DND-41 (cell line): ENCODE data around the gene NDUFB2.

Experiments
- ATAC-seq: fragments of 200-7000 bp; cut with Tn5 transposase; 3 replicates; pipeline ENCODE4 v1.9.1; 2021; ENCODE audit warnings: low read depth; ENCODE audit not compliant: insufficient read depth
- DNase-seq: peaks from one replicate; pipeline ENCODE4 v3.0.0-alpha.2; 2020
- H2AFZ ChIP-seq: 2 replicates; pipeline ENCODE4 v1.6.0; 2012; ENCODE audit warnings: low read depth, low read length
- H3K27ac ChIP-seq: 2 replicates; pipeline ENCODE4 v1.5.1; 2012; ENCODE audit warnings: low read length, inconsistent platforms
- H3K27me3 ChIP-seq: fragments of 200-600 bp; sonication (generic); 2 replicates; pipeline ENCODE4 v1.6.0; 2012; ENCODE audit warnings: low read length, mild to moderate bottlenecking, inconsistent platforms; ENCODE audit not compliant: insufficient read depth, poor library complexity
- H3K36me3 ChIP-seq: 2 replicates; pipeline ENCODE4 v1.5.1; 2012; ENCODE audit warnings: low read length, inconsistent platforms; ENCODE audit not compliant: insufficient read depth
- H3K4me1 ChIP-seq: 2 replicates; pipeline ENCODE4 v1.5.1; 2012; ENCODE audit warnings: mild to moderate bottlenecking, low read length; ENCODE audit not compliant: insufficient read depth
- H3K4me2 ChIP-seq: 2 replicates; pipeline ENCODE4 v1.6.0; 2012; ENCODE audit warnings: mild to moderate bottlenecking, moderate library complexity, low read length, inconsistent platforms; ENCODE audit not compliant: insufficient read depth
- H3K4me3 ChIP-seq, 2 experiments: fragments of 200-600 bp in 1 of 2; shearing (Covaris generic) in 1 of 2; 2 replicates each; pipeline ENCODE4 v1.5.1; 2012 to 2016; ENCODE audit warnings: inconsistent platforms in 2 of 2, low read length in 2 of 2, mild to moderate bottlenecking in 2 of 2, low read depth in 1 of 2, moderate library complexity in 1 of 2
- H3K79me2 ChIP-seq: 2 replicates; pipeline ENCODE4 v1.6.0; 2012; ENCODE audit warnings: low read length, inconsistent platforms; ENCODE audit not compliant: insufficient read depth
- H3K9ac ChIP-seq: 2 replicates; pipeline ENCODE4 v1.6.0; 2012; ENCODE audit warnings: low read depth, mild to moderate bottlenecking, inconsistent platforms, low read length, moderate library complexity
- H3K9me3 ChIP-seq: 2 replicates; pipeline ENCODE4 v1.5.1; 2012; ENCODE audit warnings: low read length, moderate library complexity, mild to moderate bottlenecking, inconsistent platforms; ENCODE audit not compliant: insufficient read depth, severe bottlenecking
- H4K20me1 ChIP-seq: 2 replicates; pipeline ENCODE4 v1.6.0; 2012; ENCODE audit warnings: low read length; ENCODE audit not compliant: insufficient read depth
- CTCF ChIP-seq: IDR thresholded peaks from 2 replicates; pipeline ENCODE4 v1.5.1; 2012; ENCODE audit warnings: borderline replicate concordance, low read length, moderate library complexity, mild to moderate bottlenecking; ENCODE audit not compliant: poor library complexity, severe bottlenecking; ENCODE audit errors: extremely low read depth
- EZH2 ChIP-seq: IDR thresholded peaks from 3 replicates; pipeline ENCODE4 v1.6.1; 2012; ENCODE audit warnings: borderline replicate concordance, low read depth, mild to moderate bottlenecking, moderate library complexity, low read length, inconsistent platforms; ENCODE audit not compliant: severe bottlenecking

Gene NDUFB2

GRCh38 chr7:140677496-140677895 lies 19.0 kb upstream of the NDUFB2 start:
- Histone ChIP-seq H3K9ac (no peak overlapping the region), H3K4me2 (no peak overlapping the region), H3K4me3 (no peak overlapping the region), H3K27ac (no peak overlapping the region), H3K27me3 (no peaks in the 10 kb centered on the region), H4K20me1 (peaks cover 8% of the 10 kb centered on the region; the same call in 1 of the 2 replicates), H3K79me2 (peaks cover 17% of the 10 kb centered on the region), H2AFZ (no peak overlapping the region), H3K4me1 (peaks cover 39% of the 10 kb centered on the region), H3K36me3 (peaks cover 58% of the 10 kb centered on the region), H3K9me3 (no peaks in the 10 kb centered on the region)
- ATAC-seq (no peak), DNase-seq (no peak)
- TF ChIP-seq CTCF (no peak), EZH2 (no peak)

GRCh38 chr7:140678081-140678815 lies 18.3 kb upstream of the NDUFB2 start:
- ATAC-seq (no peak), DNase-seq (no peak)
- H3K4me3 ChIP-seq: no peak overlapping the region
- no peaks in the 10 kb centered on the region for H3K9me3 ChIP-seq
- no peak overlapping the region for H3K9ac ChIP-seq
- H3K27me3 ChIP-seq: no peaks in the 10 kb centered on the region
- H4K20me1 ChIP-seq: peaks cover 8% of the 10 kb centered on the region; the same call in 1 of the 2 replicates
- peaks cover 36% of the 10 kb centered on the region for H3K4me1 ChIP-seq
- peaks cover 16% of the 10 kb centered on the region for H3K79me2 ChIP-seq
- no peak overlapping the region for H2AFZ ChIP-seq
- H3K27ac ChIP-seq: no peak overlapping the region
- peaks cover 60% of the 10 kb centered on the region for H3K36me3 ChIP-seq
- no peak for TF ChIP-seq EZH2
- TF ChIP-seq CTCF: no peak
- H3K4me2 ChIP-seq: no peak overlapping the region

GRCh38 chr7:140678816-140679130 lies 17.7 kb upstream of the NDUFB2 start:
- DNase-seq (no peak), ATAC-seq (no peak)

More at GRCh38 chr7:140678816-140679130, 17.7 kb upstream of the NDUFB2 start:
- no peak overlapping the region for H3K4me3 ChIP-seq
- no peak overlapping the region for H3K4me2 ChIP-seq
- TF ChIP-seq CTCF (no peak), EZH2 (no peak)
- no peaks in the 10 kb centered on the region for H3K9me3 ChIP-seq
- H3K79me2 ChIP-seq: peaks cover 10% of the 10 kb centered on the region
- H3K27ac ChIP-seq: no peak overlapping the region
- H3K9ac ChIP-seq: no peak overlapping the region
- peaks cover 31% of the 10 kb centered on the region for H3K4me1 ChIP-seq
- H3K36me3 ChIP-seq: peaks cover 65% of the 10 kb centered on the region
- peaks cover 8% of the 10 kb centered on the region; the same call in 1 of the 2 replicates for H4K20me1 ChIP-seq
- H3K27me3 ChIP-seq: no peaks in the 10 kb centered on the region
- no peak overlapping the region for H2AFZ ChIP-seq
